SK-N-MC (cell line): ENCODE results near the gene AVP.

Experiments
- EZH2 ChIP-seq: fragments of 200-600 bp; sonication (generic); IDR thresholded peaks from one replicate; pipeline ENCODE4 v1.6.1; 2017; ENCODE audit warnings: antibody characterized with exemption
- FOXP2 ChIP-seq: optimal IDR thresholded peaks from 2 replicates; pipeline ENCODE3; 2011; ENCODE audit warnings: mild to moderate bottlenecking, moderate library complexity; ENCODE audit not compliant: insufficient read depth; ENCODE audit errors: extremely low read length, control extremely low read depth
- POLR2AphosphoS5 ChIP-seq: IDR thresholded peaks from 2 replicates; pipeline ENCODE4 v1.6.1; 2012; ENCODE audit warnings: mild to moderate bottlenecking, low read depth, low read length, borderline replicate concordance

GRCh38 chr20:3038454-3038853, 46.1 kb downstream of the AVP start:
- TF ChIP-seq EZH2 = no peak
- TF ChIP-seq POLR2AphosphoS5 = no peak
- TF ChIP-seq FOXP2 = no peak
